Measurements from ENCODE around the gene RCAN2. TPM values are rescaled to one million over a fixed set of nuclear protein-coding genes. Genes with fewer than 3 reads are reported as not detected.

RCAN2 gene
- total and polyA plus RNA-seq, 2 donors (not counting 1 experiment from before 2014, with no cell fraction given): not detected

DNA sequence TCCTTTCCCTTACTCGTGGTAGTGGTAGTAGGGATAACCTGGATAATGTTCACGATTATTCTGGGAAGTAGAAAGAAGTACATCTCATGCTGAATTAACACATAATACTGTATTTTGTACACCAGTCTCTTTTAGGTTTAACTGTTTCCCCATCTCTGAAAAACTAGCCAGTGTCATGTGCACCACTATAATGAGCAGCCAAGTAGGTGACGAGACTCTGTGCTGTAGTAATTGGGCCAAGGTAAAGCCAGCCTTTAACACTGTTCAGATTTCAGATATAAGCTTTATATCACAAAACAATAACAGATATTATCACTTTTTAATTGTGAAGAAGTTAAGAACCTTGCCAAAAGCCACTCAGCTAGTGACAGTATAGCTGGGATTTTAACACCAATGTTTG, 219.5 kb downstream of the RCAN2 start:
- no peaks in the 10 kb centered on the region for H3K9me3 ChIP-seq (ENCODE audit: control extremely low read depth in 1 of 3, control insufficient read depth in 2 of 3, insufficient read depth in 1 of 3, low read length in 2 of 3)
- Mint-ChIP-seq H3K9me3 (ENCODE audit: insufficient read depth) (no peaks in the 10 kb centered on the region), H3K27ac (no peak overlapping the region), H3K4me3 (no peak overlapping the region), H3K4me1 (no peaks in the 10 kb centered on the region), H3K27me3 (peaks cover 4% of the 10 kb centered on the region)
- ChIA-PET POLR2A (no interaction called here), CTCF (no interaction called here)
- DNase-seq (no peak), ATAC-seq (ENCODE audit: low read depth) (no peak)
- H3K27ac ChIP-seq (ENCODE audit: low read length in 2 of 2): no peak overlapping the region
- H3K4me2 ChIP-seq (replicated peaks; ENCODE audit: low read depth, low read length, poor library complexity, severe bottlenecking): no peak overlapping the region
- H4K20me1 ChIP-seq (ENCODE audit: control insufficient read depth, insufficient read depth, low read length, poor library complexity, severe bottlenecking): no peaks in the 10 kb centered on the region
- no CpG with 5 or more reads among the region's 3 CpGs for whole genome bisulfite sequencing (ENCODE audit: insufficient coverage)
- intact Hi-C loops (cut with micrococcal nuclease): no loop called here
- H3K36me3 ChIP-seq (replicated peaks in 1 of 2; ENCODE audit: control extremely low read depth in 1 of 2, control insufficient read depth in 1 of 2, extremely low read depth in 1 of 2, insufficient read depth in 2 of 2, low read length in 1 of 2): no peaks in the 10 kb centered on the region
- no peak overlapping the region for H3K9ac ChIP-seq (ENCODE audit: low read length)
- H3K4me1 ChIP-seq (ENCODE audit: control insufficient read depth in 2 of 2, insufficient read depth in 2 of 2, low read length in 2 of 2): no peaks in the 10 kb centered on the region
- no peak overlapping the region for H3K4me3 ChIP-seq (ENCODE audit: control extremely low read depth in 1 of 5, extremely low read depth in 1 of 5, insufficient read depth in 1 of 5, low read depth in 2 of 5, low read length in 4 of 5)
- TF ChIP-seq, protein P1, sequence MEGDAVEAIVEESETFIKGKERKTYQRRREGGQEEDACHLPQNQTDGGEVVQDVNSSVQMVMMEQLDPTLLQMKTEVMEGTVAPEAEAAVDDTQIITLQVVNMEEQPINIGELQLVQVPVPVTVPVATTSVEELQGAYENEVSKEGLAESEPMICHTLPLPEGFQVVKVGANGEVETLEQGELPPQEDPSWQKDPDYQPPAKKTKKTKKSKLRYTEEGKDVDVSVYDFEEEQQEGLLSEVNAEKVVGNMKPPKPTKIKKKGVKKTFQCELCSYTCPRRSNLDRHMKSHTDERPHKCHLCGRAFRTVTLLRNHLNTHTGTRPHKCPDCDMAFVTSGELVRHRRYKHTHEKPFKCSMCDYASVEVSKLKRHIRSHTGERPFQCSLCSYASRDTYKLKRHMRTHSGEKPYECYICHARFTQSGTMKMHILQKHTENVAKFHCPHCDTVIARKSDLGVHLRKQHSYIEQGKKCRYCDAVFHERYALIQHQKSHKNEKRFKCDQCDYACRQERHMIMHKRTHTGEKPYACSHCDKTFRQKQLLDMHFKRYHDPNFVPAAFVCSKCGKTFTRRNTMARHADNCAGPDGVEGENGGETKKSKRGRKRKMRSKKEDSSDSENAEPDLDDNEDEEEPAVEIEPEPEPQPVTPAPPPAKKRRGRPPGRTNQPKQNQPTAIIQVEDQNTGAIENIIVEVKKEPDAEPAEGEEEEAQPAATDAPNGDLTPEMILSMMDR (IDR thresholded peaks at IDR 0.05): no peak
- no peak for TF ChIP-seq EZH2 (IDR thresholded peaks at IDR 0.05; ENCODE audit: borderline replicate concordance, insufficient read depth, low read depth, low read length, poor library complexity, severe bottlenecking)
- H2AFZ ChIP-seq (ENCODE audit: insufficient read depth, low read depth, low read length, poor library complexity, severe bottlenecking): no peak overlapping the region
- H3K79me2 ChIP-seq (ENCODE audit: control insufficient read depth, insufficient read depth, low read length): no peaks in the 10 kb centered on the region
- peaks cover 0 to 4% (median 0%) of the 10 kb centered on the region in 4 experiments for H3K27me3 ChIP-seq (replicated peaks in 1 of 4; ENCODE audit: control extremely low read depth in 1 of 4, control insufficient read depth in 3 of 4, insufficient read depth in 4 of 4, low read length in 3 of 4)

DNA sequence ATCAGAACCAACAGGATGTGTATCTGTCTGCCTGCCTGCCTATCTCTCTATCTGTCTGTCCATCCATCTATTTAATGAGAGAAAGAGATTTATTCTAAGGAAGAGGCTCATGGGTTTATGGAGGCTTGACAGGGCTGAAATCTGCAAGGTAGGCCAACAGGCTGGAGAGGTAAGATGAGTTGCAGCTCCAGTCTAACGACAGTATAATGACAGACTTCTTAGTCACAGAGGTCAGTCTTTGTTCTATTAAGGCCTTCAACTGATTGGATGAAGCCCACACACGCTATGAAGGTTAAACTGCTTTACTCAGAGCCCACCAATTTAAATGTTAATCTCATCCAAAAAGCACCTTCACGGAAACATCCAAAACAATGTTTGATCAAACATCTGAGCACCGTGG, 220.1 kb downstream of the RCAN2 start:
- no peak overlapping the region for H3K4me3 Mint-ChIP-seq
- no peak overlapping the region for H3K9ac ChIP-seq (ENCODE audit: low read length)
- H3K4me2 ChIP-seq (replicated peaks; ENCODE audit: low read depth, low read length, poor library complexity, severe bottlenecking): no peak overlapping the region
- no peaks in the 10 kb centered on the region for H3K79me2 ChIP-seq (ENCODE audit: control insufficient read depth, insufficient read depth, low read length)
- no peaks in the 10 kb centered on the region for H3K9me3 Mint-ChIP-seq (ENCODE audit: insufficient read depth)
- no peaks in the 10 kb centered on the region for H3K9me3 ChIP-seq (ENCODE audit: control extremely low read depth in 1 of 3, control insufficient read depth in 2 of 3, insufficient read depth in 1 of 3, low read length in 2 of 3)
- no peaks in the 10 kb centered on the region for H3K27me3 ChIP-seq (replicated peaks in 1 of 4; ENCODE audit: control extremely low read depth in 1 of 4, control insufficient read depth in 3 of 4, insufficient read depth in 4 of 4, low read length in 3 of 4)
- intact Hi-C loops (cut with micrococcal nuclease): no loop called here
- ATAC-seq (ENCODE audit: low read depth) (no peak), DNase-seq (no peak)
- no peak overlapping the region for H2AFZ ChIP-seq (ENCODE audit: insufficient read depth, low read depth, low read length, poor library complexity, severe bottlenecking)
- H3K4me3 ChIP-seq (ENCODE audit: control extremely low read depth in 1 of 5, extremely low read depth in 1 of 5, insufficient read depth in 1 of 5, low read depth in 2 of 5, low read length in 4 of 5): no peak overlapping the region
- POLR2A ChIA-PET: no interaction called here
- 97% methylated on average over 4 of the region's 4 CpGs for WGBS (ENCODE audit: insufficient coverage)
- no peak overlapping the region for H3K27ac Mint-ChIP-seq
- peaks cover under 1% of the 10 kb centered on the region for H3K27me3 Mint-ChIP-seq
- CTCF ChIA-PET: no interaction called here
- no peak for TF ChIP-seq EZH2 (IDR thresholded peaks at IDR 0.05; ENCODE audit: borderline replicate concordance, insufficient read depth, low read depth, low read length, poor library complexity, severe bottlenecking)
- TF ChIP-seq, protein P1 (IDR thresholded peaks at IDR 0.05): no peak
- no peak overlapping the region for H3K27ac ChIP-seq (ENCODE audit: low read length in 2 of 2)
- H3K4me1 ChIP-seq (ENCODE audit: control insufficient read depth in 2 of 2, insufficient read depth in 2 of 2, low read length in 2 of 2): no peaks in the 10 kb centered on the region
- H3K4me1 Mint-ChIP-seq: no peaks in the 10 kb centered on the region
- no peaks in the 10 kb centered on the region for H4K20me1 ChIP-seq (ENCODE audit: control insufficient read depth, insufficient read depth, low read length, poor library complexity, severe bottlenecking)
- no peaks in the 10 kb centered on the region for H3K36me3 ChIP-seq (replicated peaks in 1 of 2; ENCODE audit: control extremely low read depth in 1 of 2, control insufficient read depth in 1 of 2, extremely low read depth in 1 of 2, insufficient read depth in 2 of 2, low read length in 1 of 2)

All from B cell (primary cell).